GM19025 (cell line): ENCODE data around the gene RELT.

Experiments
- ATAC-seq: cut with Tn5 transposase; IDR thresholded peaks from one replicate; pipeline ENCODE4 v1.9.1; 2021; ENCODE audit warnings: mild to moderate bottlenecking, low read depth, moderate library complexity; ENCODE audit not compliant: unreplicated experiment

The RELT gene

GRCh38 chr11:73346186-73346935 lies 29.8 kb upstream of the RELT start:
- no peak for ATAC-seq

- no peak for ATAC-seq
Observed at GRCh38 chr11:73347067-73347466, 29.1 kb upstream of the RELT start.

GRCh38 chr11:73348838-73349237 lies 27.4 kb upstream of the RELT start:
- no peak for ATAC-seq

DNA sequence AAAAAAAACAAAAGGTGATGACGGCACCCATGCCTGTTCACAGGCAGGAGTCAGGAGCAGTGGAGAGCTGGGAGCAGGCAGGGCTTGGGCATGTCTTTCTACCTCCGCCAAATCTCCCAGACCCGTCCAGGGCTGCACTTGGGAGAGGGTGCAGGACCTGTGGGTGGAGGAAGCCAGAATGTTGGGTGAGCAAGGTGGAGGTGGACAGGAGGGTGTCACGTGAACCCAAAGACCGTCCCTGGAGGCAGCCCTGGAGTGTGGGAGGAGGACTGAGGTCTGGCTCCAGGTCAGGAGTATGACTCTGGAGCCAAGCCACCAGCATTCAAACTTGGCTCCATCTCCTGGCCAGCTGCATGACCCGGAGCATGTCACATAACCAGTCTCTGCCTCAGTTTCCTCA lies 26.6 kb upstream of the RELT start:
- ATAC-seq, result no peak

DNA sequence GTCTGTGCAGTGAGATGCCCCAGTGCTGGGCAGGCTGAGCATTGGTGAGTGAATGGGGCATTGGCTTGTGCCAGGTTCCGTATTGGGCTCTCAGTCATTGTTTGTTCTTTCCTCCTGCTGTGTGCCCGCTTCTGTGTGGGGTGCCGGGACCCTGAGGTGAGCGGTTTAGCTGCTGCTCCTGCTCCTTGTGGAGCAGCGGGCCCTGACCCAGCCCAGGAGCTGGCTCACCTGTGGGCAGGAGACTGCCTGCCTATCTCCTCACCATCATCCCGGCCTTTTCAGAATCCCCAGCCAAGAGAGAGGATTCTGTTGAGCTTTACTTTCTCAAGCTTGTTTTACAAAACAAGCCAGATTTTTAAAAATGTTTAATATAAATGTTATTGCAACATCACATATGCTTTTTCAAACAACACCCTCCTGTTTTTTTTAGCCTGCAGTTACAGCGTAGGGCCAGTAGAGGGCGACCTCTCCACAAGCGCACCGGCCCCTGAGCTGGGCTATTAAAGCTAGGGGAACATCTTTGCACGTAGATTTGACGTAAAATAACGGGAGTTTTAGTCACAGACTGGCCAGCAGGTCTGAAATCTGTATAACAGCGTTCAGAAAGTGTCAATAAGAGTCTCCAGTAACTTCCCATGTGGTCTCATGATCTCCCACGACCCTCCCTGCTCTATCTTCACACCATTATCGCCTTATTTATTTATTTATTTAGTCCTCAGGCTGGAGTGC lies 25.1 kb upstream of the RELT start:
- no peak for ATAC-seq

- no peak for ATAC-seq
Observed at GRCh38 chr11:73353422-73353821, 22.8 kb upstream of the RELT start.

DNA sequence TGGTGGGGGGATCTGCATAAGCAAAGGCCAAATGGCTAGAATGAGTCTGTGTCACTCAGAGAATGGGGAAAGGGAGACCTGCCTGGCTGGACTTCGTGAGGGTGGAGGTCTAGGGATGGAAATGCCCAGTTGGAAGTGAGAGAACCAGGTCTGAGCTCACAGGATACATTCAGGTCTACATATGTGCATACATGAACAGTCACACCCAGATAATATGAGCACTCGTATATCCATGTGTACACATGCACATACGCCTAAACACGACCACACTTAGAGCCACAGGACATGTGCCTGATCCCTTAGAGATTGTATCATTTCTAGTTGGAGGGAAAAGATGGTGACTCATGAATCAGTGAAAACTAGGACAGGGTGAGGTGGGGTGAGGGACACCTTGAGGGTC lies 21.1 kb upstream of the RELT start:
- ATAC-seq, result no peak

- no peak for ATAC-seq
Observed at GRCh38 chr11:73356979-73357860, 19.0 kb upstream of the RELT start.

DNA sequence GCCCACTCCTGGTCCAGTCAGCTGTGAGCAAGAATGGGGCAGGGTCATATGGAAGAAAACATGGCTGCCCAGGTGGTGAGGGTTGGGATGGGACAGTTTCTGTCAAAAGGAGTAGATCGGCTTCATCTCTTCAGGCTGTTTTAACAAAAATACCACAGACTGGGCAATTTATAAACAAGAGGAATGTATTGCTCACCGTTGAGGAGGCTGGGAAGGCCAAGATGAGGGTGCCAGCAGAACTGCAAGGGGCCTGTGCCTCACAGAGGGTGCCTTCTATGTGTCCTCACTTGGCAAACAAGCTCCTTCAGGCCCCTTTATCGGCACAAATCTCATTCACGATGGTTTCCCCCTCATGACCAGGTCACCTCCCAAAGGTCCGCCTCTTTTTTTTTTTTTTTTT lies 18.1 kb upstream of the RELT start:
- ATAC-seq, result no peak

DNA sequence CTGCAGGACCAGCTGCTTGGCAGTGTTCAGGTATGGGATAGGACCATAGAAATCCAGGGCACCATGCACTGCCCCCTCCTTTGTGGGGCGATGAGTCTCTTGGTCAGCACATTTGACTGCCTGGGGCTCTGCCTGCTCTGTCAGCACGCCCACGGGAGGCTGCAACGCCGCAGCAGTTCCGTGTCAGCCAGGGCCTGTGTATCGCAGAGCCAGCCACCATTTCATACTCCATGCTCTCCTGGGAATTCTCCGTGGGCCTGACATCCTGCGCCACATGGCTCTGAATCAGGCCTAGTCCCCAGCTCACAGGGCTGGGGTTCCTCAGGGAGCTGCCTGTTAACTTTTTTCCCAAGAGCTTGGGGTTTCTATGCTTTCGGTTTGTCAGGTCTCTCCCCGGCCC lies 16.9 kb upstream of the RELT start:
- ATAC-seq, result no peak

- ATAC-seq, result no peak
Observed at GRCh38 chr11:73359930-73360742, 16.1 kb upstream of the RELT start.

DNA sequence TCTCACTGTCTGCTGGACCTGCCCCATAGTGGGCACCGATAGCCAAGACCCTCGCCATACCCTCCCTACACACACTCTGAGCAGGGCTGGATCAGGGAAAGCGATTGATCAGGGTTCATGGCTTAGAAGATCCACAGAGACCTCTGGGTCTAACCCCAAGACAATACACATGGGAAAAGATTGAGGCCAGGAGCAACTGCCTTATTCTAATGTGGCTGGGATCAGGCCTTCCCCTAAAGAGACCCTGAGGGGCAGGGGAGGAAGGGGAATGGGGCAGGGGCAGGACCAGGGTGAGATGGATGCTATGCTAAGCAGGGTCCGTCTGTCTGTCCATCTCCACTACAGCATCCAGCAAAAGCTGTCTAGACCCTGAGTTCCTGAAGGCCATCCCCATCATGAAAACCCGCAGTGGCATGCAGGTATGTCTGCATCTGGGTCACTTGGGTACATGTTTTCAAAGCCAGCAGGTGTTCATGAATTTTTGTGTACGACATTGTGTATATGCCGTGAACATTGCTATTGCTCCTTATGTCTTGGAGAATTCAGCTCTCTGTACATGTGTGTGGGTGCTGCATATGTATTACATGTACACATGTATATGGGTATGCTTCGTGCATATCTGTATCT lies 15.3 kb upstream of the RELT start:
- ATAC-seq, result no peak

DNA sequence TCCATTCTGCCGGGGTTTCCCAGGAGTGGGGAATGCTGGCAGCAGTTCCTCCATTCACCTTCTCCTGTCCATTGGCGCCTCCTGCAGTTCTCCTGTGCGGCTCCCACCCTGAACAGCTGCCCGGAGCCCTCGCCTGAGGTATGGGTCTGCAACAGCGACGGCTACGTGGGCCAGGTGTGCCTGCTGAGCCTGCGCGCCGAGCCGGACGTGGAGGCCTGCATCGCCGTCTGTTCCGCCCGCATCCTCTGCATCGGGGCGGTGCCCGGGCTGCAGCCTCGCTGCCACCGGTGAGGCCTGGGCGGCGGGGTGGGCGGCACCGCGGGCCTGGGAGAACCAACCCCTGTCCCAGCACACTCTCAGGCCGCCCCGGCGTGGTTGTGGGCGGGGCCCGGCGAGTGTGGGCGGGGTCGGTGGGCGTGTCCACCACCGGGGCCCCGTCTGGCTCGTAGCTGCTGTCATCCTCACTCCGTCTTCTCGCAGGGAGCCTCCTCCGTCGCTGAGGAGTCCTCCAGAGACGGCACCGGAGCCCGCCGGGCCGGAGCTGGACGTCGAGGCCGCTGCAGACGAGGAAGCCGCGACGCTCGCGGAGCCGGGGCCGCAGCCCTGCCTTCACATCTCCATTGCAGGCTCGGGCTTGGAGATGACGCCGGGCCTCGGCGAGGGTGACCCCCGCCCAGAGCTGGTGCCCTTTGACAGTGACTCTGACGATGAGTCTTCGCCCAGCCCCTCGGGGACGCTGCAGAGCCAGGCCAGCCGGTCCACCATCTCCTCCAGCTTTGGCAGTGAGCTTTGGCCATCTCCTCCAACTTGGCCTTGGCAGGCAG lies 14.0 kb upstream of the RELT start:
- ATAC-seq, result no peak

DNA sequence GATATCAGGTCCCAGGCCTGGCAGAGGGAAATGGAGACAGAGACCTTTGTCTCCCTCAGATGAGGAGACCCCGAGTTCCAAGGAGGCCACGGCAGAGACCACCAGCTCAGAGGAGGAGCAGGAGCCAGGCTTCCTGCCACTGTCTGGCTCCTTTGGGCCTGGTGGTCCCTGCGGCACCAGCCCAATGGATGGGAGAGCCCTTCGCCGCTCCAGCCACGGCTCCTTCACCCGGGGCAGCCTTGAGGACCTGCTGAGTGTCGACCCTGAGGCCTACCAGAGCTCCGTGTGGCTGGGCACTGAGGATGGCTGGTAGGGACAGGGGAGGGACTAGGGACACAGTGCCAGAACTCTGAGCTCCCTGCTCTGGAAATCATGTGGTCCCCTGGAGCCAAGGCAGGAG lies 13.1 kb upstream of the RELT start:
- ATAC-seq, result no peak

GRCh38 chr11:73365352-73366264 lies 10.6 kb upstream of the RELT start:
- ATAC-seq, result no peak

GRCh38 chr11:73366265-73366610 lies 10.0 kb upstream of the RELT start:
- ATAC-seq, result no peak

DNA sequence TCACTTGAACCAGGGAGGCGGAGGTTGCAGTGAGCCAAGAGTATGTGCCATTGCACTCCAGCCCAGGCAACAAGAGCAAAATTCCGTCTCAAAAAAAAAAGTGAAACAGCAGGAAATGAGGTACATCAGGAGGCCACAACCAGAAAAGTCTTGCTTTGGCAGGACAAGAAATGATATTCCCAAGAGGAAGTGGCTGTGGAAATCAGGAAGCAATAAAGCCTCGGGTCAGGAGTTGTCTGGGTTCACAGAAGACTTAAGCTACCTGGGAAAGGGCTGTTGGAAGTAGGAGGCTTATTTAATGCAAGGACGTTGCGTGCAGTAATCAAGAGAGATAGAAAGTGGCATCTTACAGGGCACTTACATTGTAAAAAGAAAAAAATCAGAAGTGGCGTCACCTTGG lies 9.2 kb upstream of the RELT start:
- no peak for ATAC-seq

GRCh38 chr11:73367482-73368024 lies 8.6 kb upstream of the RELT start:
- no peak for ATAC-seq
